ENCODE data around the gene CIAO3.
A peak's percentile ranks its signal among the peaks of the same experiment; 100 is the strongest.

Gene CIAO3

DNA sequence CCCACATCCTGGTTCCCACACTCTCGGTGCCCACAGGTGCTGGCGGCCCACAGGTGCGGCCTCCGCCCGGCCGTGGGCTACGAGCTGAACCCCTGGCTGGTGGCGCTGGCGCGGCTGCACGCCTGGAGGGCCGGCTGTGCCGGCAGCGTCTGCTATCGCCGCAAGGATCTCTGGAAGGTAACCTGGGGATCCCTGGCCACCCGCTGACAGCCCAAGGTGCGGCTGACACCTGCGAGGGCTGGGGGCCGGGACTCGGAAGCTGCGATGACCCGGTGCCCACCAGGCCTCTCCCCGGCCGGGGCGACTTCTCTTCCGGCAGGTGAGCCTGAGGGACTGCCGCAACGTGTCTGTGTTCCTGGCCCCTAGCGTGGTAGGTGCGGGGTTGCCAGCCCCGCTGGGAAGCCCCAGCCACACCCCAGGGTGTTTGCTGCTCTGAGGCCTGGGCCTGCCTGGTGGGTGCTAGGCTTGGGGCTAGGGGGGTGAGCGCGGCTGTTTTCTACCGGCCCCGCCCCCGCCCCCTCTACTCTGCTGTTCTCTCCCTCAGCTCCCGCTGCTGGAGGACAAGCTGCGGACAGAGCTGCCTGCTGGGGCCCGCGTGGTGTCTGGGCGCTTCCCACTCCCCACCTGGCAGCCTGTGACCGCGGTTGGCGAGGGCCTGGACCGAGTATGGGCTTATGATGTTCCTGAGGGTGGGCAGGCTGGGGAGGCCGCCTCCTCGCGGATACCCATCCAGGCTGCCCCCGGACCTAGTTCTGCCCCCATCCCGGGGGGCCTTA lies 18.8 kb downstream of the CIAO3 start:
- no peak for DNase-seq

DNA sequence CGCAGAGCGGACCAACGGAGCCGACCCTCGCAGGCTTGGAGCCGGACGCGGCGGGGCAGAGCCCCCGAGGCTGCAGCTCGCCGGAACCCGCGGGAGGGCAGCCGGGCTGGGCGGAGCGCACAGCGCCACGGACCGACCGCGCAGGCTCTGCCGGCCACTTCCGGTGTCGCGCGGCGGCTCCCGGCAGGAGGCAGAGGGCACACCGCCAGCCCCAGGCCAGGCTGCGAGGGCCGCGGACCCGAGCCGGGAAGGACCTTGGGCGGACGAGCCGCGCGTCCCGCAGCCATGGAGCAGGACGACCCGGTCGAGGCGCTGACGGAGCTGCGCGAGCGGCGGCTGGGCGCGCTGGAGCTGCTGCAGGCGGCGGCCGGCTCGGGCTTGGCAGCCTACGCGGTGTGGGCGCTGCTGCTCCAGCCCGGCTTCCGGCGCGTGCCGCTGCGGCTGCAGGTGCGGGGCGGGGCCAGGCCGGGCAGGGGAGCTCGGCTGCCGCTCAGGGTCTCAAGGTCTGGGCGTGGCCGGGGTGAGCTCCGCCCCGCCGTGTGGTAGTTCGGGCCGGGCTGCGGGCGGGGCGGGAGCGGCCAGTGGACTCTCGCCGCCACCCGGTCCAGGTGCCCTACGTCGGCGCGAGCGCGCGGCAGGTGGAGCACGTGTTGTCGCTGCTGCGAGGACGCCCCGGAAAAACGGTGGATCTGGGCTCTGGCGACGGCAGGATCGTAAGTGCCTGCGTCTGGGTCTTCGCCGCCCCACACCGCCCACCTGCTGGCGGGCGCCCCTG lies 19.6 kb downstream of the CIAO3 start, which contains the start of gene ANTKMT:
Gene ANTKMT, plus strand, starts transcription at position 157 of the 775 bp plus-strand sequence. Its CDS starts 129 bp downstream, at position 286.
- DNase-seq = peak; percentile 87

DNA sequence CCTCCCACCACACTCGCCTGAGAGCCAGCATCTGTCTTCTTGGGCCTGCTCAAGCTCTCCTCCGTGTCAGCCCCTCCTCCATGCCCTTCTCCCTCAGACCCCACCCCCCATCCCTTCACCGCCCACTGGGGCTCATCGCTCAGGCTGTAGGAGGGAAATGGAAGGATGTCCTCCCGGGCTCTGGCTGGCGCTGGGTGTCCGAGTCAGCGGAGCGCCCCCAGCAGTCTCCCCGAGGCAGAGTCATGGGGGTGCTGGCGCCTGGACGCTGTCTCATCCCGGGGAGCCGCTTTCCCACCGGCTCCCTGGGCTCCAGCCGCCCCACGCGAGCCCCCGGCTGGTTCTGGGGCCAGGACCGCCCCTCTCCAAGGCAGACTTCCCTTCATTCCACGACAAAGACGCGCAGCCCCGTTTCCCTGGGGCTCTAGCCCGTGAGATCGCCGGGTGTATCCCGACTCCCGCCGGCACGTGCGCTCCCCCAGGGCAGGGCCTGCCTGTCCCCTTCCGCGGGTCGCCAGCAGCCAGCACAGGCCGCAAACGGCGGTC lies 20.3 kb downstream of the CIAO3 start:
- DNase-seq = peak; percentile 73

DNA sequence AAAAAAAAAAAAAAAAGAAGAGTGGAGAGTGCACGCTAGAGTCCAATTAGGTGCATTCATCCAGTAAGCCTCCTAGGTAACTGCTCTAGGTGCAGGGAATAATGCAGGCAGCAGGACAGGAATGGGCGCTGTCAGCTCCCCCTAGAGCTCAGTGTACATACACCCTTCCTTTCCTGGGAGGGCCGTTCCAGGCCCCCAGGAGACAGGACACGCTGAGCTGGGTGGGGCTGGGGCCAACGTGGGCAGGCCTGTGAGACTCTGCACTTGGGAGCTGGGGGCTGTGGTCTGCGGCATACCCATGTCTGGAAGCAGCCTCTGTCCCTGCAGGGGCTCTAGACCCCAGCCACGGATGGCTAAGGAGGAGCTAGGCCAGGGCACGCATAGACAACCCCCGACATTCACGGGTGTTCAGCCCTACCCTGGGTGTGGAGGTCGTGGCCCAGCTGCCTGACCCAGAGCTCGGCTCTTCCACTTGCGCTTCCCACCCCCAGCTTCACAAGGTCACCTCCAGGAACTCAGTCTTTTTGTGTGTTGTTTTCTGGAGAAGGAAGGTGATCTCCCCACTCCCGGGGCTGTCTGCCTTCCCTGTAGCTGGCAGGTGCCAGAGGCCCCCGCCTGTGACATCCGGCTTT lies 20.9 kb downstream of the CIAO3 start:
- no peak for DNase-seq

DNA sequence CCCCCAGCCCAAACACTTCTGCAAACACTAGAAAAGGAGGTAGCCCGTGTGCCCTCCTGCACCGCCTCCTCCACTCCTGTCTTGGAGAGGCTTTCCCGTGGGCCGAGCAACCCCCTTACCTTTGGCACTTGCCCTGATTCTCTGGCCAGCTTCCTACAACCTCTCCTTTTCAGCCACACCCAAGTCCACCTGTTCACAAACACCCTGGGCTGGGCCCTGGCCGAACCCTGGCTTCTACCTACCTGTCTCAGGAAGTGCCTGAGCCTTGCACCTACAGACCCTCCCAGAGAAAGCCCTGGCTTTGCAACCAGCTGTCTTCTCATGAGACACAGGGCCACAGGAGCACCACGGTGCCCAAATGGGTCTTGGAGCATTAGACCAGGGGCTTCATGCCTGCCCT lies 21.9 kb downstream of the CIAO3 start:
- DNase-seq = no peak

DNA sequence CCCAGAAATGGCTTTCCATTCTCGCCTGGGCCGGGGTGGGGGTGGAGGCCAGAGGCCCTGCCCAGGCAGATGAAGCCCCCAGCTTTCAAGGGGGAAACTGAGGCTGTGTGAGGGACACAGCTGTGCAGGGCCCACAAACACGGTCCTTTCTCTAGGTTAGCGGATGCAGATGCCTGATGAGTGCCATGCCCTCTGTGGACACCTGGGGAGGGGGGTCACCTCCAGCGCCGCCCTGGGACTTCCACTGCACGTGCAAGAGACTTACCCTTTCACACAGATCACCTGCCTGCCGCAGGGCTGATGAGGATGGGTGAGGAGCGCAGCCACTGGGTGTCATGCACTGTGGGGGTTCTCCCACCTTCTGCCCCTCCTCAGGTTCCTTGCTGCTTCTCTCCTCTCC lies 22.4 kb downstream of the CIAO3 start:
- no peak for DNase-seq

DNA sequence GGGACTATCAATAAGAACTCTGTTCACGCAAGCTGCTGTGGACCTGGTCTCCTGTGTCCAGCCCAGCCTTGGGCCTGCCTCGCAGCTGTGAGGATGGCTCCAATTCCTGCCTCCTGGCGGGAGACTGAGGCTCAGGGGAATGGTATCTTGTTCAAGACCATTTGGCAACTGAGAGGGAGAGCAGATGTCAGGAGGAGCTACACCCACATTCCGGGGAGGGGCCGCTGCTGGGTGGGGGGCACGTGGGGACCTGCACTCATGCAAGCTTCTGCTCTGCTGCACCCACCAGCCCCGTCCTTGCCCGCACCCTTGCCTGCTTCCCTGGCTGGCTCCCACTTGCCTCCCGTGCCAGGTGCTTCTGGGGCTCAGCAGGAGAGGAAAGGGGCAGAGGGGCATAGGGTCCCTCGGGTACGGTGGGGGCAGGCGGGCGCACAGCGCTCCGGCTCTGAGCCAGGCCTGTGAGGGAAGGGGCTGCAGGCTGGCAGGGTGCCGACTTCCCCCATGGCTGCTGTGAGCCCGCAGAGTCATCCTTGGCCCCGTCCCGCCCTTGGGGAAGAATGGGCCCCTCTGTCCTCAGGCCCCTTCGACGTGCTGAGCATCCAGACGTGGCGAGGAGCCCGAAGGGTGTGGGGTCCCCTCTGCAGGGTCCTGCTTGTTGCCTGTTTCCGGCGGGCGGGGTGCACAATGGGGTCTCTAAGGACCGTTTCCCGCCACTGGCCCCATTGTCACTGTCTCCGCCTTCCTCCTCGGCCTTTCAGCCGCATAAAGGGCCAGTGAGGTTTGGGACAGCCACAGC lies 23.1 kb downstream of the CIAO3 start:
- DNase-seq = no peak

DNA sequence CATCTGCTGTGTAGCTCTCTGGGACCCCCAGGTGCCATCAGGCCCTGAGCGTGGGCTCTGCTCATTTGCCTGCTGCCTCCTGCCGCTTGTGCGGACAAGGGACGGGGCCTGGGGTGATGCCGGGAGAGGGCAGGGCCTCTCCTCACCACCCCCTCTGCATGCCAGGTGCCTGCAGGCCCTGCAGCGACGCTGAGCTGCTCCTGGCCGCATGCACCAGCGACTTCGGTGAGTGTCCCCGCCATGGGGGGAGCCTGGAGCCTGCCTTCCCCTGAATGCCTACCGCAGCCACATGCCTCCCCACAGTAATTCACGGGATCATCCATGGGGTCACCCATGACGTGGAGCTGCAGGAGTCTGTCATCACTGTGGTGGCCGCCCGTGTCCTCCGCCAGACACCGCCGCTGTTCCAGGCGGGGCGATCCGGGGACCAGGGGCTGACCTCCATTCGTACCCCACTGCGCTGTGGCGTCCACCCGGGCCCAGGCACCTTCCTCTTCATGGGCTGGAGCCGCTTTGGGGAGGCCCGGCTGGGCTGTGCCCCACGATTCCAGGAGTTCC lies 23.9 kb downstream of the CIAO3 start:
- no peak for DNase-seq

DNA sequence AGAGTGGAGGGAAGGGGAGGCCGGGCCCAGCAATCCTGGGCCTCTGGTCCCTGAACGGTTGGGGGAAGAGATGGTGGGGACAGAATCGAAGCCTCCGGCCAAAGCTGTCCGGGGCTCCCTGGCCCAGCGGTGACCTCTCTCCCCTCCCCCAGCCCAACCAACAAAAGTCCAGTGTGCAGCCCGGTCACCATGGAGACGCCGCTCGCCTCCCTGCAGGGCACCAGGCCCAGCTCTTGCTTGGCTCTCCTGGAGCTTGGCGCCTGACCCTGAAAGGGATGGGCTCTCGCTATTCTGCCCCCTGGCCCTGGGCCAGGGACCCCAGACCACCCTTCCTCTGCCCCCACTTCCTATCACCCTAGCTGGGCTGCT lies 24.6 kb downstream of the CIAO3 start:
- no peak for DNase-seq

DNA sequence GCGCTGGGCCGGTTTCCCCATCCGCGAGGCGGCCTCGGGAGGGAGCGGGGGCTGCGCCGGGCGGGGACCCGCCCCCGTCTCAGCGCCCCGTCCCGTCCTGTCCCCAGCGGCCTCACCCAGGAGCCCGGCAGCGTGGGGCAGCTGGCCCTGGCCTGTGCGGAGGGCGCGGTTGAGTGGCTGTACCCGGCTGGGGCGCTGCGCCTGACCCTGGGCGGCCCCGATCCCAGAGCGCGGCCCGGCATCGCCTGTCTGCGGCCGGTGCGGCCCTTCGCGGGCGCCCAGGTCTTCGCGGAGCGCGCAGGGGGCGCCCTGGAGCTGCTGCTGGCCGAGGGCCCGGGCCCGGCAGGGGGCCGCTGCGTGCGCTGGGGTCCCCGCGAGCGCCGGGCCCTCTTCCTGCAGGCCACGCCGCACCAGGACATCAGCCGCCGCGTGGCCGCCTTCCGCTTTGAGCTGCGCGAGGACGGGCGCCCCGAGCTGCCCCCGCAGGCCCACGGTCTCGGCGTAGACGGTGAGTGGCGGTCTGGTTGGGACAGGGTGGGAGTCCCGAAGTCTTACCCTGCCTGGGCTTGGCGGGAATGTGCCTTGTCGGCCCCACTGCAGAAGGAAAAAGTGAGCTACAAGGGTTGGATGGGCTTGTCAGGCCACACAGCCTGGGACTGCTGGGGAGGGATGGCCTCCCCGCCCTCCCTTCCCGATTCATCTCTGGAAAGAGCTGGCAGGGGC lies 25.2 kb downstream of the CIAO3 start:
- DNase-seq = no peak

DNA sequence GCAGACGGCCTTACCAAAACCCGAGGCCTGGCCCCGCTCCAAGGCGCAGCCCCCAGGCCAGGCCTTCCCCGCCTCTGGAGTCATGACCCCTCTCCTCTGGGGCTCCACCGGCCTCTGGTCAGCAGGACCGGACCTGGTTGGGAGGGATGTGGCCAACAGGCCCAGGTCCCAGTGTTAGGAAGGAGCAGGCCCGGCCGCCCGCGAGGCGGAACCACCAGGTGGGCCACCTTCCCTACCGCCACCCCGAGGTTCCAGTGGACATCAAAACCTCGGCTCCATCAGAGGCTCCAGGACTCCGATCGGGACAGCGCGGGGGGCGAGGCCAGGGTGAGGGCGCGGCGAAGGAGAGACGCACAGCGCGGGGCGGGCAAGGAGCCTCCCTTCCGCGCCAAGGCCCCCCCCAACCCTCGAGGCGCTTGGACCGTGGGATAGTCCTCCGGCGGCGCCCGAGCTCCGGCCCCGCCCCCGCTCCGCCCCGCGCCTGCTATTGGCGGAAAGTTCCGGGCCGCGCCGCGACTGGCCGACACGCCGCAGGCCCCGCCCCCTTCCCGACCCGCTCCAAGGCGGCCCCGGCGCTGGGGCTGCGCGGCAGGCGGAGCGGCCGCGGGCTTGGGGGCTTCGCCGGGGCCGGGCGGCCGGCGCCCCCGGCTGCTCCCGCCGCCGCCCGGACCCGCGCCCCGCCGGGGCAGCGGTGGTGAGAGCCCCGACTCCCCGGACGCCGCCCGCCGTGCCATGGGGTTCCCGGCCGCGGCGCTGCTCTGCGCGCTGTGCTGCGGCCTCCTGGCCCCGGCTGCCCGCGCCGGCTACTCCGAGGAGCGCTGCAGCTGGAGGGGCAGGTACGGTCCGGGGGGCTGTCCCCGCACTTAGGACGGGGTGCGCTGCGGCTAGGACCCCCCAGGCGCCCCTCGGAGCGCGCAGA lies 26.0 kb downstream of the CIAO3 start, which contains the start of gene METRN:
Gene METRN, plus strand, starts transcription at position 561 of the 919 bp plus-strand sequence. Its CDS starts 172 bp downstream, at position 733.
- DNase-seq = peak; percentile 96

DNA sequence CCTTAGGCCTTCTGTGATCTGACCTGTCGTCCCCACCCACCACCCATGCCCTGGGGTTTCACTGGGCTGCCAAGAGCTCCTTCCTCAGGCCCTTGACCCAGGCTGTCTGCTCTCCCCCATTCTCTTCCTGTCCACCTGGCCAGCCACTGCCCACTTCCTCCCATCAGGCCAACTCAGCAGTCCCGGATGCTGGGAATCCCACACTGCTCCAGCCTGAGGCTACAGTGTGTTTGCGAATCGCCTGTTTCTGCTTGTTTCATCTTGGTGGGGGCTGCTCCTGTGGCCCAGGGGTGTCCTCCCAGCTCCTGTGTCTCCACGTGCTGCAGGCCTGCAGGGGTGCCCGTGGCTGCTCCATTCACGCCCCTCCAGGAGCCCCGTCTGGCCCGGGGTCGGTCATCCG lies 26.7 kb downstream of the CIAO3 start:
- no peak for DNase-seq

DNA sequence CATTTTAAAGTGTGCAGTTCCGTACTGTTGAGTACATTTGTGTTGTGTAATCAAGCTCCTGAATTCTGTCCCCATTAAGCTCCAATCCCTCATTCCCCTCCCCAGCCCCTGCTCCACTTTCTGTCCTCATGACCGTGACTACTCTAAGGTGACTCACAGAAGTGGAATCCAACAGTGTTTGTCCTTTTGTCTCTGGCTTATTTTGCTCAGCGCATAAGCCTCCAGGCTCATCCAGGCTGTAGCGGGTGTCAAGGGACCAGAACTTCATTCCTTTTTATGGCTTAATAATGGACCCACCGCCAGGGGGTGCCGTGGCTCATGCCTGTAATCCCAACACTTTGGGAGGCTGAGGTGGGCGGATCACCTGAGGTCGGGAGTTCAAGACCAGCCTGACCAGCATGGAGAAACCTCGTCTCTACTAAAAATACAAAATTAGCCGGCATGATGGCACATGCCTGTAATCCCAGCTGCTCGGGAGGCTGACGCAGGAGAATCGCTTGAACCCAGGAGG lies 28.0 kb downstream of the CIAO3 start:
- DNase-seq = peak; percentile 85

DNA sequence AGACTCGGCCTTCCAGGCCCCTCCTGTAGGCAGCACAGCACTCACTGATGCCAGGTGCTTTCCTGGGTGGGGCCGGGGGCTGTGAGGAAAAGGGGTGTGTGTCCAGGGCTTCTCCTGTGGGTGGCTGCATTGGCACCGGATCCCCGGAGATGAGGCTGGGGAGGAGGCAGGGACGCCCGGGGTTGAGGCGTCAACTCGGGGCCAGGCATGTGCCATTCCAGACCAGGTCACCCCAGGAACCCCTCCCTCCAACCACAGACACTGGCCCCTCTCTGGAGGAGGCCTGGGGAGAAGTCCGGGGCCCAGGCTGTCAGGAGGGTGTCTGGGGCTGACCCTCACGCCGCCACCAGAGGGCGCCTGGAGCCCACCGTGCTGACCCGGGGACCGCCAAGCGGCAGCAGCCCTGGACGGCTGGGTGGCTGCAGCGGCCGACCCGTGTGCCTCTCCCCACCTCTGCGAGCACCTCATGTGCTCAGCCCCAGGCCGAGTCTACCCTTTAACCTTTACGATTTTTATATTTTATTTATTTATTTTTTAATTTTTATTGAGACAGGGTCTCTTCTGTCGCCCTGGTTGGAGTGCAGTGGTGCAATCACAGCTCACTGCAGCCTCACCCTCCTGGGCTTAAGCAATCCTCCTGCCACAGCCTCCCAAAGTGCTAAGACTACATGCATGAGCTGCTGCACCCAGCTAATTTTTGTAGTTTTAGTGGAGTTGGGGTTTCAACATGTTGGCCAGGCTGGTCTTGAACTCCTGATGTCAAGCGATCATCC lies 29.1 kb downstream of the CIAO3 start:
- DNase-seq = peak; percentile 91

DNA sequence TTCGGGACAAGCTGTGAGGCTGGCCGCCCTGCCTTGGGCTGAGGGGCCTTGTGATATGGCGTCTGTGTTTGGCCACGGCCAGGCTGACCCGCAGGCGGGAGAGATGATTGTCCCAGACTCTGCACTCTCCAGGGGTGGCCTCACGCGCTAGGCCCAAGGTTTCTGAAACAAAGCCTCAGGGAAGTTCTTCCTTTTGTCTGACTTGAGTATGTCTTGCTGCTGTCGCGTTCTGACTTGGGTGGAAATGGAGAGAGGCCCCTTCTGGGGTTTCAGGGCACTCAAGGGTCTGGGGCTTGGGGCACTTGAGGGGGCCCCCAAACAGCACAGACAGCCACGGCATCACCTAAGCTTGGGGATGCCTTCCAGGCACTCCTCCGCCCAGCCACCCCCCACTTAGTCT lies 29.7 kb downstream of the CIAO3 start:
- no peak for DNase-seq

DNA sequence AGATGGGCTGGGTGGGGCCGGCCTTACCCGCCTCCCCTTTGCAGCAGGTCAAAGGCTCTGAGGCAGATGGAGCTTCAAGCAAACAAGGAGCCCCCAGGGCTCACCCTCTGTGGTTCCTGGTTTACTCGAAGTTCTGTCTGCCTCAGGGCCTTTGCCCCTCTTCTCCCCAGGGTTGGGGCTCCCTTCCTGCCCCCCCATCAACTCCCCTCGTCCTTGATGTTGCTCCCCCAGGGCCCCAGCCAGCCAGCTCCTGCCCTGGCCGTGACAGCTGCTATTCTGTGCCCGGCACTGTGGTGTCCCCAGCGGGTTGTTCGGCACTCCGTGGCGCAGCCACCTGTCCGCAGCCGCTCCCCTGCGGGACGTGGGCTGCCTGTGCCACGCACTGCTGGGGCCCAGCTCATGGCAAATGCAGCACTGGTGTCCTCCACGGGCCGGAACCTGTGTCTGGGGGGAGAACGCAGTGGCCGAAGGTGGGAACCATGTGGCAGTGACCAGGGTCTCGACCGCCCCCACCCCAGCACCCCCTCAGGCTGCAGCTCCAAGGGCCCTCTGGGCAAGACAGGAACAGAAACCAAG lies 30.2 kb downstream of the CIAO3 start:
- no peak for DNase-seq

DNA sequence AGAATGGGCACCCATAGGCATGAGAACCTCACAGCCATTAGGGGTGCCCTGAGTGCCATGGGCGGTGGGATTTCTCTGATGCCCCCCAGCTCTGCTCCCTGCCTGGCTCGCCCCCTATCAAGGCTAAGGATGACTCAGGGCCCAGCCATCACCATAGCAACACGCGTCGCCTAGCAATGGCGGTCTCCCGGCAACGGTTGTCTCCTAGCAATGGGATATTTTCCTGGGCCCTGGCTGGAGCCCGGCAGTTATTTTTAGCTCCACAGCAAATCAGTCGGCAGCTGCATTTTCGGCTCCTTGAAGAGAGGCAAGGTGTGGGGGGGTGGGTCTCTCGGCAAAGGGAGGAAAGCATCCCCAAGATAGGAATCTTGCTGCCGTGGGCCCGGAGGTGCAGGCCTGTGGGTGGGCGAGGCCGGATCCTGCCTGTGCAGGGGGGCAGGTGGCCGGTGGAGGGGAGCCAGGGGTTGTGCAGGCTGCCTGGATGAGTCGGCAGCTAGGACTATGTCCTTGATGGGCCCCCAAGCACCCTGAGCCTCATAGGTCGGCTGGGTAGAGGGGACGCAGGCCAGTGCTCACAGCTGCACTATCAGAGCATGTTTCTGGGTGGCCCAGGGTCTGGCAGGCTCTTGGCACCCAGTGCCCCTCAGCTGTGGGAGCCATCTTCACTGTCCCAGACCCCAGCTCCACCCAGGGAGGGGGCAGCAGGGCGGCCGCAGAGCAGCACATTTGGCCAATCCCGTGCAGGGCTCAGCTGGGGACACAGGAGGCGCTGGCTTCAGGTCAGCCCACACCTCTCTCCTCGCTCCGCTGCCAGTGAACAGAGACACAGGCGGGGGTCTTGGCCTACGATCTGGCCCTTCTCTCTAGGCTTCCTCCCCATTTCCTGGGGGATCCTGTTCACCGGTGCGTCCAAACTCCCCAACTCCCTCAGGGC lies 31.0 kb downstream of the CIAO3 start:
- DNase-seq = no peak

DNA sequence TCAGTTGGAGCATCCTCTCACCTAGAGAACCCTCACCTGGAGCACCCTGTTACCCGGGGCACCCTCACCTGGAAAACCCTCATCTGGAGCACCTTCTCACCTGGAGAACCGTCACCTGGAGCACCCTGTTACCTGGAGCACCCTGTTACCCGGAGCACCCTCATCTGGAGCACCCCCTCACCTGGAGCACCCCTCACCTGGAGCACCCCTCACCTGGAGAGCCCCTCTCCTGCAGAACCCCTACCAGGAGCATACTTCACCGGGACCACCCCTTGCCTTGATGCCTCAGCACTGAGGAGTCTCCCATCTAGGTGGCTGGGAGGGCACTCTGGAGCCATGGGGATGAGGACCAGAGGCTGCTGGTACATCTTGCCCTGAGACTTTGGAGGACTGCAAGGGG lies 31.8 kb downstream of the CIAO3 start:
- DNase-seq = no peak

Data from stimulated activated CD8-positive, alpha-beta memory T cell treated with anti-CD3 and anti-CD28 coated beads, Interleukin-4, amount 100 ng/mL, for 48 hours (primary cell).